Epidermal melanocyte (primary cell): ENCODE data around the gene HAP1.
"Not testable (repeated sequence)": the region's sequence is repeated elsewhere in the genome, so short reads cannot be mapped to it uniquely, and the experiment has no call there.

Experiments
- DNase-seq: peaks from one replicate; pipeline ENCODE4 v3.0.0; 2011; ENCODE audit warnings: low spot score; ENCODE audit not compliant: insufficient read length

The HAP1 gene

GRCh38 chr17:41691031-41691777, 43.2 kb downstream of the HAP1 start:
- no peak for DNase-seq

- no peak for DNase-seq
Observed at GRCh38 chr17:41690497-41690896, 43.9 kb downstream of the HAP1 start.

- no peak for DNase-seq
Observed at GRCh38 chr17:41689497-41690299, 44.7 kb downstream of the HAP1 start.

GRCh38 chr17:41688641-41689496, 45.6 kb downstream of the HAP1 start, which contains the start of gene EIF1:
EIF1 (plus strand) TSS chr17:41688885; CDS start chr17:41689039, 154 bp downstream.
- peak; percentile 85 for DNase-seq

GRCh38 chr17:41687828-41688640, 46.4 kb downstream of the HAP1 start:
- no peak for DNase-seq

GRCh38 chr17:41686281-41686680, 48.2 kb downstream of the HAP1 start:
- no peak for DNase-seq

GRCh38 chr17:41685753-41686152, 48.7 kb downstream of the HAP1 start:
- DNase-seq, result not testable (repeated sequence)

- no peak for DNase-seq
Observed at GRCh38 chr17:41684035-41684434, 50.4 kb downstream of the HAP1 start.

- DNase-seq, result no peak
Observed at GRCh38 chr17:41683441-41684007, 50.9 kb downstream of the HAP1 start.

- DNase-seq, result no peak
Observed at GRCh38 chr17:41682631-41683030, 51.8 kb downstream of the HAP1 start.

GRCh38 chr17:41681776-41682175, 52.7 kb downstream of the HAP1 start:
- no peak for DNase-seq

GRCh38 chr17:41680426-41681040, 53.9 kb downstream of the HAP1 start:
- DNase-seq, result no peak

- no peak for DNase-seq
Observed at GRCh38 chr17:41679740-41680425, 54.6 kb downstream of the HAP1 start.

- DNase-seq, result no peak
Observed at GRCh38 chr17:41678907-41679739, 55.3 kb downstream of the HAP1 start.

- no peak for DNase-seq
Observed at GRCh38 chr17:41678411-41678906, 56.0 kb downstream of the HAP1 start.

GRCh38 chr17:41676058-41676419, 58.4 kb downstream of the HAP1 start:
- no peak for DNase-seq

- not testable (repeated sequence) for DNase-seq
Observed at GRCh38 chr17:41675157-41676057, 59.0 kb downstream of the HAP1 start.
